GM15510 (cell line): ENCODE data around the gene HCN1.

Experiments used
- POLR2A ChIP-seq: IDR thresholded peaks from 3 replicates; pipeline ENCODE4 v1.6.1; 2011; ENCODE audit warnings: borderline replicate concordance; ENCODE audit not compliant: insufficient read length; ENCODE audit errors: extremely low read depth

Gene HCN1

GRCh38 chr5:45648744-45649143 lies 47.4 kb downstream of the HCN1 start:
- TF ChIP-seq POLR2A: no peak

- no peak for TF ChIP-seq POLR2A
Measured at GRCh38 chr5:45643056-45643455, 53.1 kb downstream of the HCN1 start.

- no peak for TF ChIP-seq POLR2A
Measured at GRCh38 chr5:45642370-45642769, 53.8 kb downstream of the HCN1 start.

GRCh38 chr5:45639040-45639439 lies 57.1 kb downstream of the HCN1 start:
- TF ChIP-seq POLR2A: no peak

GRCh38 chr5:45627076-45627656 lies 69.0 kb downstream of the HCN1 start:
- no peak for TF ChIP-seq POLR2A

GRCh38 chr5:45623832-45624231 lies 72.3 kb downstream of the HCN1 start:
- TF ChIP-seq POLR2A: no peak

- no peak for TF ChIP-seq POLR2A
Measured at GRCh38 chr5:45622365-45622764, 73.8 kb downstream of the HCN1 start.

- TF ChIP-seq POLR2A: no peak
Measured at GRCh38 chr5:45617859-45618416, 78.2 kb downstream of the HCN1 start.

- no peak for TF ChIP-seq POLR2A
Measured at GRCh38 chr5:45609661-45610060, 86.5 kb downstream of the HCN1 start.

- no peak for TF ChIP-seq POLR2A
Measured at GRCh38 chr5:45604092-45604491, 92.1 kb downstream of the HCN1 start.

- no peak for TF ChIP-seq POLR2A
Measured at GRCh38 chr5:45601424-45601823, 94.8 kb downstream of the HCN1 start.

GRCh38 chr5:45596320-45596719 lies 99.9 kb downstream of the HCN1 start:
- no peak for TF ChIP-seq POLR2A

- no peak for TF ChIP-seq POLR2A
Measured at GRCh38 chr5:45578270-45578669, 117.9 kb downstream of the HCN1 start.

- TF ChIP-seq POLR2A: no peak
Measured at GRCh38 chr5:45568813-45569212, 127.4 kb downstream of the HCN1 start.

GRCh38 chr5:45542421-45542820 lies 153.8 kb downstream of the HCN1 start:
- no peak for TF ChIP-seq POLR2A

GRCh38 chr5:45533663-45534062 lies 162.5 kb downstream of the HCN1 start:
- TF ChIP-seq POLR2A: no peak
